ENCODE data around the gene UXT. TPM values are rescaled to one million over a fixed set of nuclear protein-coding genes. Genes with fewer than 3 reads are reported as not detected.
"Not testable (repeated sequence)": the region's sequence is repeated elsewhere in the genome, so short reads cannot be mapped to it uniquely, and the experiment has no call there.

The UXT gene
- total RNA-seq, 2 donors from 2014 or later = 89.6 to 99.9 TPM

GRCh38 chrX:47628982-47629381 is 30.0 kb downstream of the UXT start:
- ATAC-seq (no peak), DNase-seq (no peak)
- intact Hi-C loops (cut with DNase I) = loop anchor here in 1 of 2 donors (10.0 kb wide), 1 partner anchor 64 kb away; the partner anchor contains the start of gene ARAF

GRCh38 chrX:47625365-47625764 is 33.6 kb downstream of the UXT start:
- intact Hi-C loops (cut with DNase I) = loop anchor here in 1 of 2 donors (10.0 kb wide), 1 partner anchor 61 kb away; the partner anchor contains the start of gene ARAF
- DNase-seq = no peak

GRCh38 chrX:47623540-47624027 is 35.4 kb downstream of the UXT start:
- peak; percentile 67 for DNase-seq
- peak; percentile 60 to 78 for ATAC-seq
- intact Hi-C loops (cut with DNase I) = loop anchor here in 1 of 2 donors (10.0 kb wide), 1 partner anchor 59 kb away; the partner anchor contains the start of gene ARAF

More at GRCh38 chrX:47625365-47625764, 33.6 kb downstream of the UXT start:
- ATAC-seq = no peak

GRCh38 chrX:47621851-47622250 is 37.1 kb downstream of the UXT start:
- ATAC-seq (no peak), DNase-seq (no peak)
- intact Hi-C loops (cut with DNase I) = loop anchor here in 1 of 2 donors (10.0 kb wide), 1 partner anchor 57 kb away; the partner anchor contains the start of gene ARAF

DNA sequence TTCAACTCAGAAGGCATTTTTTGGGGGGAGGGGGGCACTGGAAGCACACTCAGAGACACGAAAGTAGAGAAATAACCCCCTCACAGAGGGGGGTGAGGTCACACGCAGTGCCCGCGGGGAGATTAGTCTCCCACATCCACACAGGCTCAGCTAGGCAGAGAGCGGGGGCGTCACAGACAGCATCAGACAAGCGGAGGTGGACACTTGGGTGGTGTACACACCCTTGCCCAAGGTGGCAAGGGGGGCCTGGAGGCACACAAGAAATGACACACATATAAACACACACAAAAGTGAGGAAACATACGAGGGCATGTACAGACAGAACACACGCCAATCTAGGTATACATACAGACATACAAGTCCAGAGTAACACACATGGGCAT is 38.7 kb downstream of the UXT start:
- intact Hi-C loops (cut with DNase I) = loop anchor here in 1 of 2 donors (10.0 kb wide), 1 partner anchor 55 kb away; the partner anchor contains the start of gene ARAF
- ATAC-seq (no peak), DNase-seq (no peak)

GRCh38 chrX:47619486-47620302 is 39.3 kb downstream of the UXT start, which contains the start of gene SYN1:
SYN1 (minus strand) TSS chrX:47619857; CDS start chrX:47619728, 129 bp downstream.
- ATAC-seq (peak; percentile 94 to 96), DNase-seq (peak; percentile 86)
- intact Hi-C loops (cut with DNase I) = loop anchor here in 1 of 2 donors (10.0 kb wide), 1 partner anchor 55 kb away; the partner anchor contains the start of gene ARAF

DNA sequence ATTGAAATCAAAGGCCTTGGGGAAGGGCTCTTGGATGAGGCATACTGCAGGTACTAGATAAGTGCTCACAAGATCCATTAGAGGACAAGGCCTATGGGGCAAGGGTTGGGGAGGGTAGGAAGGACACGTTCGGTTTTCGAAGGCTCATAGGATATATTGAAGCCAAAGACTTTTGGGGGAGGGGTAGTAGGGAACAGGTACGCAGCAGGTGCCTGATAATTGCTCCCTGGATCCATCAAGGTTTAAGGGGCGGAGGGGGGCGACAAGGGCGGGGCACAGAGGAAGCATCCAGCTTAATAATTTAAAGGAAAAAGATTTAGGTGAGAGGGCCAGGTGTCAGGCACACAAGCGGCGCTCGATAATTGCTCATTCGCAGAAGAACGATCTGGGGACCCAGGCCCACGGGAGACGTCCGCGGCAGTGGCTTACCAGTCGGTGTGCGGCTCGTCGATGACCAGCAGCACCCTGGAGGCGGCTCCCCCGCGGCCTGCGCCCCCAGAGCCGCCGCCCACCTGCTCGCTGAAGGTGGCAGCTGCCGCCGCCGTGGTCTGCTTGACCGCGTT is 40.0 kb downstream of the UXT start:
- ATAC-seq = no peak
- intact Hi-C loops (cut with DNase I) = no loop called here
- DNase-seq = no peak

- intact Hi-C loops (cut with DNase I) = no loop called here
- no peak for DNase-seq
- no peak for ATAC-seq
These were observed 44.4 kb downstream of the UXT start for GRCh38 chrX:47614618-47615017.

DNA sequence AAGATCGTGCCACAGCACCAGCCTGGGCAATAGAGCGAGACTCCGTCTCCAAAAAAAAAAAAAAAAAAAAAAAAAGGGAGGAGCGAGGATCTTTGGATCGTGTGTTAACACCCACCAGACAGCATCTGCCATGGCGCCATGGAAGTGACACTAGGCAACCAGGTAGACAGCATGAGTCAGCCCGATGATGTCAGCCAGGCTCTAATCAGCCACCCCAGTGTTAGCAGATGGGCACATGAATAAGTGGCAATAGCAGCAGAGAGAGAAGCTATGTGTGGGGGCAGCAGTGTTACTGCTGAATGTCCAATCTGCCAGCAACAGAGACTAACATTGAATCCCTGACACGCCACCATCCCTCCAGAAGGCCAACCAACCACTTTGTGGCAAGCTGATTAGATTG is 45.9 kb downstream of the UXT start:
- DNase-seq = no peak
- ATAC-seq = no peak
- intact Hi-C loops (cut with DNase I) = no loop called here

- intact Hi-C loops (cut with DNase I) = no loop called here
- no peak for DNase-seq
- no peak for ATAC-seq
These were observed 46.6 kb downstream of the UXT start for GRCh38 chrX:47612418-47612817.

GRCh38 chrX:47611926-47612325 is 47.1 kb downstream of the UXT start:
- intact Hi-C loops (cut with DNase I) = no loop called here
- no peak for ATAC-seq
- DNase-seq = no peak

DNA sequence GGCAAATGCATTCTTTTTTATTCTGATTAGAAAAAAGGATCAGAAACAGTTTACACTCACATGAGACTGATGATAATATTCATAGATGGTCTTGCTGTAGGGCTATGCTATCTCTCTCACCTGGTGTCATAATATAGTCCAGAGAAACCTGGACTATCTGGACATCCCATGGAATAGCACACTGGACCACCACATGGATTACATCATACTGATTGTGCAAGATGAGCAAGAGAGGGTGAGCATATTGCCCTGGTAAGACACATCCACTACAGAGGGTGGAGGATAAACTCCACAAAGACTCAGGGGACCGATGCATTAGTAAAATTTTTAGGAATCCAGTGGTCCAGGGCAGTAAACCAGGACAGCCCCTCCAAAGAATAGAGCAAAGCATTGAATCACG is 47.5 kb downstream of the UXT start:
- ATAC-seq = no peak
- DNase-seq = no peak
- intact Hi-C loops (cut with DNase I) = no loop called here

GRCh38 chrX:47610511-47610910 is 48.5 kb downstream of the UXT start:
- intact Hi-C loops (cut with DNase I) = no loop called here
- no peak for DNase-seq
- no peak for ATAC-seq

- DNase-seq = no peak
- no peak for ATAC-seq
- intact Hi-C loops (cut with DNase I) = no loop called here
These were observed 50.7 kb downstream of the UXT start for GRCh38 chrX:47608130-47608810.

DNA sequence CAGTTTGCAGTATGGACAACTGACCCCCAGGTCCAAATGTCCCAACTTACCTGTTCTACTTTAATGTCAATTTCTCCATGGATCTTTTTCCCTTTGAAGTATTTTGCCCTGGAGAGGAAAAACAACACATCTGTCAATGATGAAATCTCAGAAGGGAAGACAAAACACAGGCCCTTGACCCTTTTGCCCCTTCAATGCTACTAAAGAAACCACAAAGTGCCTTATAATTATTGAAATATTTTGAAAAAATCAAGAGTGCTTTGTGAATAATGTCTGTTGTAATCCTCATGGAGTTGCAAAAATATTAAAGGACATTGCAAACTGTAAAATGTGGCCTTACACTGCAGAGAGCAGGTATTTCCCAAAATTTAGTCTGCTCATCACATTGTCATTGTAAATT is 51.9 kb downstream of the UXT start:
- ATAC-seq = no peak
- intact Hi-C loops (cut with DNase I) = no loop called here
- DNase-seq = no peak

DNA sequence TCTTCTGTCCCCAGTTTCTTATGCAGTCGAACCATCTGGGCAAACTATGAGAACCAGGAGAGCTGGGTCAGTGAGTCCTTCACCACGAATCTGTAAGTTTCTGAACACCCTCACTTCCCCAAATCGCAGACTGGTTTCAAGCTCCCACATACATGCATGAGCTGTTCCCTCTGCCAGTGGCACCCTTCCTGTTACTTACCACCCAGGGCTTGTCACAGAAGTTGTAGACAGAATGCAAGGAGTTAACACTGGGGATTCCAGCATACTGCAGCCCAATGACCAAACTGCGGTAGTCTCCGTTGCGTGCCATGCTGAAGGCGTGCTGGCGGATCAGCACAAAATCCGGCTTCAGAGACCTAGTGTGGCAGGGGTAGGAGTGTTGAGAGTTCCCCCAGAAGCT is 54.0 kb downstream of the UXT start:
- intact Hi-C loops (cut with DNase I) = no loop called here
- ATAC-seq (no peak), DNase-seq (no peak)

GRCh38 chrX:47603125-47603524 is 55.9 kb downstream of the UXT start:
- intact Hi-C loops (cut with DNase I); DNase-seq; ATAC-seq: not testable (repeated sequence)

All from left cardiac atrium (tissue), 4 donors.